NCI-H526 (cell line): ENCODE data around the gene COMMD1.

Experiments used
- DNase-seq, 2 experiments: peaks; one replicate each; lab custom pipeline; 2025; lab: John Stamatoyannopoulos, UW

COMMD1 gene

DNA sequence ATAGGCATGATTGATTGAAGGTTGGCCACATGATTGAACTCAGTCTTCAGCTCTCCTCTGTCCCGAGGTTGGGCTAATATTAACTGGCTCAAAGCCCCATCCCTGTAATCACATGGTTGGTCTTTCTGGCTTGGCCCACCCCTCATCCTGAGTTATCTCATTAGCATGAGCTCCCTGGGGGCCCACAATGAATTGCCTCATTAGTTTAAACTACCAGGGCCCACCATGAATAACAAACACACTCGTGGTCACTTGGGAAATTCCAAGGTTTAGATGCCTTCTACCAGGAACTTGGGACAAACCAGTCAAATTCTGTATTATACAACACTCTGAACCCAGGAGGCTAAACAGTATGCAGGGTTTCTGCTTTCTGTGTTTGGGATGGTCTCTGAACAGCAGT, 168.8 kb downstream of the COMMD1 start:
- no peak for DNase-seq

DNA sequence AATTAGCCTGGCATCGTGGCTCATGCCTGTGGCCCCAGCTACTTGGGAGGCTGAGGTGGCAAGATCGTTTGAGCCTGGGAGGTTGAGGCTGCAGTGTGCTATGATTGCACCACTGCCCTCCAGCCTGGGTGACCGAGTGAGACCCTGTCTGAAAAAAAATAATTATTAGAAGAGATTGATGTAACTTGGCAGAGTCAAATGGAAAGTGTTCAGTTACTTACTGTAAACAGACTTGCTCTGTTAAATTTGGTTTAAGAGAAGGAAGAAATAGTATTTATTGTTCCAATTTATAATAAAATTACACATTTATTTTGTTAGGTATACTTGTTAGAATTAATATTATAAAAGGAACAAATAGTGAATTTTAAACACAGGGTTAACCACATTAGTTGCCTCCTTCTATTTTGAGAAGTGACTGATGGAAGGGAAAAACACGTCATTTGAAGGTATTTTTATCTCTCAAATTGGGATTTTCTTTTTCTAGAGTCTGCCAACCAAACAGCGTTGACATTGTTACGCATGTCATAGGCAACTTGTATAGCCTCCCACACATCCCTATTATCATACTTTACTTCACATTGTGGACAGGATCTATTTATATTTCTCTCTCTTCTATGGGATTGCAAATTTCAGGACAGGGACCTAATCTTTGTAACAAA, 171.6 kb downstream of the COMMD1 start:
- no peak for DNase-seq

DNA sequence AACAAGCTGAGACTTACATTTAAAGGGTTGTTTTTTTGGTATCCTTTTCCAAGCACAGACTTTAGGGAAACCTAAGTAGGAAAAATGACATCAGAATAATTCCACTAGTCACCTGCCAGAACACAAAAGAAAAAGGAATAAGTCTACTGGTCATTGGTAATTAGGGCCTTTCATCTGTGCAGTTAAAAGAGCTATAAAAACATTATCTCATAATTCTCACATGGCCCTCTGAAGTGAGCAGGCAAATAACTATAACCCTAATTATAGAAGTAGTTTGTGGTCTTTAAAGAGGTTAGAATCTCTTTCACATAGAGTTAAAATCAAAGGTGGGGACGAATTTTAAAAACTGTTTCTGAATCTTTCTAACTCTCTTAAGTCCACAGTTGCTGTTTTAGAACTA, 179.3 kb downstream of the COMMD1 start:
- no peak for DNase-seq

DNA sequence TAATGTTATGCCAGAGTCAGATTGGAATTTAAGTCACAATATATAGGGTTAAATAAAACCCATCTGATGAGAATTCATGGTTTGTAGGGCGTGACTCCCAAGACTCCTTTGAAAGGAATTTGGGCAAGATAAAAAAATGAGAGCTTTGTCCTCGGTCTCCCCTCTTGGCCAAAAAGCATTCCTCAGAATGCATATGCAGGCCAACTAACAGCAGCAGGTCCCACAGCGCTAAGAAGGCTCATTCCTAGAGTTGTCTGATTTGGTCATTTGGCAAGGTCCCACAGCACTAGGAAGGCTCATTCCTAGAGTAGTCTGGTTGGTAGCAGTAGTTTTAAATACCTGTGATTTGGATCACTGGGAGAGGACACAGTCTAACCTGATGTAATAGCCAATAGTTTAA, 184.2 kb downstream of the COMMD1 start:
- no peak for DNase-seq

DNA sequence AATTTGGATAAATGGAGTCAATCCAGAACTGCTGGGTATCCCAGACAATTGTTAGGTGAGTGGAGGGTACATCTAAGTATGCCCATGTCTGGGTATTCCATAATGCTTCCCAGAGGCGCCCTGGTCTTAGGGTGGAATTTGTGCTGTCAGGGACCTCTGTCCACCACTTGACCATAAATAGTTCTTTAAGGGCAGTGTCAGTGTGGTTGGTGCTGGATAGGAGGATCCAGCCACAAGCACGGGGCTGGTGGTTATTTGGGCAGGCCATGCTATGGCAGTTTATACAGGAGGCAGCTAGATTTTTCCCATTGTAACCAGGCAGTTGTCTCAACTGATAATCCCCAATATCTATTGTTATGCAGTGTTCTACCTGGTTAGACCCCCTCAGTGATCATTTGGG, 186.0 kb downstream of the COMMD1 start:
- no peak for DNase-seq

DNA sequence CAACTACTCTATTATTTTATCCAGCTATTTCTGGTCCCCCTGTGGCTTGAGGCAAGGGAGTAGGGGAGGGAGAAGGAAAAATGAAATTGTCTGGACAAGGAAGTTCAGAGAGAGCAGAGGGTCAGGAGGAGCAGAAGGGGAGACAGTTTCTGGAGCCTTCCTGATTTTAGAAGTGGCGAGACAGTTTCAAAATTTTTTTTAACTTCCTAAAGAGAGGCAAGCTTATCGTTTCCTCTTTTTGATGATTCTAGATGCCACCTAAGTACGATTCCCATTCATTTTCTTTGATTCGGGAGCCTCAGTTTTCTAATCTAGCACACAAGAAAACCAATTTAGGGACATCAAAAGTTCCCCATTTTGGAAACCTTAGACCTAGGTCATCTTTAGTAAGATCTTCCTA, 193.6 kb downstream of the COMMD1 start:
- DNase-seq, result no peak

DNA sequence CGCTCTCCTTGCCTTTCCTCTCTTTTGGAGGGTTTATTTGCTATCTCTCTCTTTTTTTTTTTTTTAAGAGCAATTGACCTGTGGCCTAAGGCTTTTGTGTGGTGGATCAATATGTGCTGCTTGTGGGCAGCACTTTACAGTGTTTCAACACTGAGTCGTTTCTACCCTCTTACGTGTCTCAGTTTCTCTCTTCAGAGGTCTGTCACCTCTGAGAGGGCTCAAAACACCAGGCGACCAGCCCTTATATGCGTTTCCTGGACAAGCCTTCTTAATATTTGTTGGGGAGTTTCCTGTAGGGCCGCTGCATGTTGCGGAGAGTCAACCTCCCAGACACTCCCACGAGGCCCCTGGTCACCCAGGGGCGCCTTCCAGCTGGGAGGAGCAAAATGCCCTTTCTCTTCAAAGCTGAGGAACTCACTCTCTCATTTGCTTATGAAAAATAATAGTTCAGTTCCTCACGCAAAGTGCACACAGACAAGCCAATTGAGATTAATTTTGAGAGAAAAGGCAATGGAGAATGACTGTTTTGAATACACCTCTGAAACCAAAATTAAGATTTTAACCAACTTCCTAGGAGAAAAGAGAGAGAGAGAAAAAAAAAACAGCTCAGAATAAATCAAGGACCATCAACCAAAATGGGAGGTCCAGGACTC, 194.2 kb downstream of the COMMD1 start:
- no peak for DNase-seq

DNA sequence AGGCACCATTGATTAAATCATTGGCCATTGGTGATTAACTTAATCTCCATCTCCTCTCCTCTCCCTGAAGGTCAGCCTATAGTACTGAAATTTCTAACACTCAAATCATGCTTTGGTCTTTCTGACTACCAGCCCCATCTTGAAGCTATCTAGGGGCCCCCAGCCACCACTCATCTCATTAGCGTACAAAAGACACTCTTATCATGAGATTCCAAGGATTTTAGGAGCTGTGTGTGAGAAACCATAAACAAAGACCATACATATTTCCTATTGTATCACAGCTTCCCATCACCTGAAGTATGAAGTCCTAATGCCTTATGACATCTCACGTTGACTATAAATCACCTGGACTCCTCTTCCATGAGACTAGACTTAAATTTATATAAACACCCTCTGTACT, 196.4 kb downstream of the COMMD1 start:
- no peak for DNase-seq

DNA sequence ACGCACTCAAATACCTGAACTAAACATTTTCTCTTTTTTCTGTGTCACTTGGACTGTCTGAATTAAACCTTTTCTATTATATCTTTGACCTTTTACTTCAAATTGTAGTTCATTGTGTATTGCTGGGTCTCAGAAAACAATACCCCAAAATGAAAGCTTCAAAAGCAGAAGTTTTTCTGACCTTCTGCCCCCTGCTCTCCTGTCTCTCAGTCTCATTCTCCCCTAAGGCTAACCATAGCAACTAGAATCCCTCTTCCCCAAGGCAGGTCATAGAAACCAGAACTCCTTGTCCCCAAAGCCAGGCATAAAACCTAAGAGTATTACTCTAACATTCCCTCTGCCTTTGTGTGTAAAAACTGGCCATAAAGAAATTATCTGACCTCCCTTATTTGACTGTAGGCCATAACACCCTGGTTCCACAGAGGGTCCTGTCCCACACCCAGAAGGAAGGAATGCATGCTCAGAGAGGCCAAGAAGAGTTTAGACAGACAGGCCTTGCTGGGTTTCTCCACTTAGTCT, 197.0 kb downstream of the COMMD1 start:
- DNase-seq, result no peak

DNA sequence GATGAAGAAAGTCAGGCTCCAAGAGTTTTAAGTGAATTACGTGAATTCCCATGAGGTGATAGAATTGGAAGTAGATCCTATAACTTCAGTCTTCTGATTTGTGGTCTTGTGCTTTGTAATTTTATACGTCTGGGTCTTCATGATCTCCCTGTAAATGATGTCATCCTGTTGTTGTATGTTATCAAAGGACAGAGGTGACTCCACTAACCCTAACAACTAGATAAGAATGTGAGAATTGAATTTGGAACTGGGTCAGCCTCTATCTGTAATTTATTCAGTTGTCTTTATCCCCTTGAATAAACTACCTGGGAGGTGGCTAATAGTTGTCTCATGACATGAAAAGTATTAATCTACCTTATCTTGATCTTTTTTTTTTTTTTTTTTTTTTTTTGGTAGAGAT, 204.1 kb downstream of the COMMD1 start:
- DNase-seq, result no peak

DNA sequence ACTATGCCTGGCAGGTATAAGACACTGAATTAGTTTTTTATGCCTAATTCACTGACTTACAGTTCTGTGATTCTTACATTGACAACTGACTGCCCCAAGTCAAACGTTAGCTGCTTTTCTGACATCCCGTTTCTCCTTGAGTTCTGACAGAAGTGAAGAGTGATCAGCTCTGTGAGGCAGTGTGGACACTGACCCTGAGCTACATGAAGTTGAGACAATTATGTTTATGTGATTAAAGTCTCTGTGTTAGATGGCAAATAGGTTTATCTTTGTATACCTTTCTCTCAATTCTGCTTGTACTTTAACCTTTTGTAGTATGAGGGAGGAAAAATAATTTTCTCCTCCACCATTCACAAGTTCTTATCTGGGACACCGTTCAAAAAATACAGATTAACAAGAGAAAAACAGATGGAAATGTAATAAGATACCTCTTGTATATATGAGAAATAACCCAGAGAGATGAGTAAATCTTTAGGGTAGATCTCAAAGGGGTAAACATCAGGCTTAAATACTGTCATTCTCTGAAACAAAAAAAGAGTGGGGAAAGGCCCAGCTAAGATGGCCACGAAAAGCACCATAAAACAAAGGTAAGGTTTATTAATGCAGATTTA, 205.0 kb downstream of the COMMD1 start:
- DNase-seq, result no peak

DNA sequence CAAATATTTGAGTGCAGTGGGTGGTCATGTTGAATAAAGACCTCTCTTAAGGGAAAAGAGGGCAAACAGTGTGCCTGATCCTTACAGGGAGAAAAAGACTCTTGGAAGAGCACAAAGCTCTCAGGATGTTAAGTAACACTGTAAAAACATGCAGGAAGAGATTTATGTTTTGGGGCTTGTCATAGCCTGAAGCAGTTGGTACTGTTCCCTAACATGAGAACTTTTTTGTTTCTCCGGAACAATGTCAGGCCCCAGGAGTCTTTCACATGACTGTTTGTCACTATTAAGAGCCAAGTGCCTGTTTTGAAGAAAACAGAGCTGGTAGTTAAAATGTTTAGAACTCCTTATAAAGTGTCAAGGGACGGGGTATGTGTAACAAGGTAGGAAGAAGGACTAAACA, 206.7 kb downstream of the COMMD1 start:
- no peak for DNase-seq

DNA sequence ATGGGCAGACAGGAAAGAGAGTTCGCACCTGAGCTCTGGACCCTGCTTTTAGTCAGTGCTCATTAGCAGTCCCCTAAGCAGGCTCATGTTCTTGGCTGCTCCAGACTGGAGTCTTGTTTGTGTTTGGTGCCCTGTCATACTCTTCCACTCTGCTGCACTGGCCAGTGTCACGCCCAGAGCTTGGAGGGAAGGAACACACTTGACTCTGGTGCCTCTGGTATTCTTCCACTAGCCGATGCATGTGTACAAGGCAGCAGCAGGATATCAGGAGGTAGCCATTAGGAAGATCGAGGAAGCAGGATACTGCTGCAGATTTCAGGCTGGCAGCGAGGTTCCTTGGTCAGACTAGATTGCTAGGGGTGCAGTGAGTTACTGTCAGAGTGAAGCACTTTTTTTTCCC, 209.1 kb downstream of the COMMD1 start:
- peak; percentile 77 to 83 for DNase-seq

DNA sequence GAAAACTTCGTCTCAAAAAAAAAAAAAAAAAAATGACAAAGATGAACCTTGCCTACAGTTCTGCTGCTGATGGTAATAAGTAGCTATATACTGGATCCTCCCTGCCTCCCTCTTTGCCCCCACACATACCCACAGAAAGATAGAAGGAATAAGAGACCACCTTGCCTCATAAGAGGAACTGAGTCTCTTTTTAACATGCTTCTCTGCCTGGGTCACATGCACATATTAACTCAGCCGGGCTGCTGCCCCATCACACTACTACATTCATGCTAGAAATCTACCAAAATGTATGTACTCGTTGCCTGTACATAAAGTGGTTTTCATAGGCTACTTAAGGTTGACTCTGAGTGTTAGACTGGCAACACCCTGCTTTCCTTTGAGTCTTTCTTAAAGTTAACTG, 211.5 kb downstream of the COMMD1 start:
- DNase-seq, result no peak

DNA sequence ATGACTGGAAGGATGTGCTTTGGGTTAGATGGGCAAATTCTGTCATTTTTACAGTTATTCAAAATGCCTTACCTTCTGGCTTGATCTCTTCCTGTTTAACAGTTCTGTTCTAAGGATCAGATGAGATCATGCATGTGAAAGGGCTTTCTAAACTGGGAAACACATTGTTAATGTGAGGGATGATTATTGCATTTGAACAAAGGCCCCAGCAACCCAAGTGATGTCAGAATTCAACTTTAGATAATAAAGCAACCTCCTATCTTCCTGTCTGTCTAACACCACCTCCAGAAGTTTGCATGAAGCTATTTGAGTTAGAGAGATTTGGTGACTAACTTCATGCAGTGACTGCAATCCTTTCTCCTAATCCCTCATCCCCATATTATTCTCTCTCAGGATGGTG, 212.7 kb downstream of the COMMD1 start:
- DNase-seq, result no peak

DNA sequence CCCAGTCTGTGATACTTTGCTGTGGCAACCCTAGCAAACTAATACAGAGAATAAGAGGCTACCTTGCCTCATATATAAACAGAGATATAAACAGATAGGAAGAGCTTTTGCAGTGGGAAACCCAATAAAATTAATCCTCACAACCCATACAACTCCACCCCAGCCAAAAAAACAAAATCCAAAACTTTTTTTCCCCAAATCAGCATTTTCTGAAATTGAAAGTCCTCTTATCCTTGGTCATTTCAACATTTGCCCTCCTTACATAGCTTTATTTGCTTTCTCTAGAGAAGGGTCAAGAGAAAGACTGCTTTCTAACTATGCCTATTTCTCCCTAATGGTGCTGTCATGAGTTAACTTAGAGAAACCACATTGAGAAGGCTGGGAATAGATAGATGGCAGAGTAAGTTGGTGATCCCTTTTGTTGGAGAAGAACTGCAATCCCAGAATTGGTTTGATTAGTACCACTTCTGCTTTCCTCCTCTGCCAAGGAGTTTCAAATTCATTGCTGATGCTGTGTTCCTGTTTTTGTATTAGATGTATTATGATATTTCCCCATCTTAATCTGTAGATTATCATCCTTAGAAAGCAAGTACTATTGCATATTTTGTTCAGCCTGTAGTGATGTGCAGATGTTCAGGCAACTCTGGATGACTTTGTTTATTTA, 214.0 kb downstream of the COMMD1 start:
- DNase-seq, result no peak

DNA sequence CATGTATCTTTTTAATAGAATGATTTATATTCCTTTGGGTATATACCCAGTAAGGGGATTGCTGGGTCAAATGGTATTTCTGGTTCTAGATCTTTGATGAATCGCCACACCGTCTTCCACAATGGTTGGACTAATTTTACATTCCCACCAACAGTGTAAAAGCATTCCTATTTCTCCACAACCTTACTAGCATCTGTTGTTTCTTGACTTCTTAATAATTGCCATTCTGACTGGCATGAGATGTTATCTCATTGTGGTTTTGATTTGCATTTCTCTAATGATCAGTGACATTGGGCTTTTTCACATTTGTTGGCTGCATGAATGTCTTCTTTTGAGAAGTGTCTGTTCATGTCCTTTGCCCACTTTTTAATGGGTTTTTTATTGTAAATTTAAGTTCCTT, 220.8 kb downstream of the COMMD1 start:
- peak; percentile 27 to 40 for DNase-seq

DNA sequence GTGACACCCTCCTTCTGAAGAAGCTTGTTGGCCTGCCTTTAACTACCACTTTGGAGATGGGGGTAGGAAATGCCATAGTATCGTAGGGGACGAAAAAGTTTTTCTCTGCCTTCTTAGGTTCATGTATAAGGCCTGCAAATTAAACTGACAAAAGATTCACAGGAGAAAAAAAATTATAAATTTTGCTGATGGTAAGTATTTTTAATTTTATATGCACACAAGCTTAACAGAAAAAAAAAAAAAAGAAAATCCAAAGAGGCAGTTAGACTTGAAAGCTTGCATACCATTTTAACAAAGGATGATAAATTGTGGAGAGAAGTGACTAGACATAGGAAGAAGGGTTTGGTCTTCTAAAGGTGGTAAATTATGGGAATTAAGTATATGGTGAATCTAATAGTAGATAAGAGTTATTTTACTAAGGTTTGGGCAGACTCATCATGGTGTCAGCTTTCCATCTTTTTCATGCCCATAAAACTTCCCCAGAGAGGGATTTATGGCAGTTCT, 227.9 kb downstream of the COMMD1 start:
- no peak for DNase-seq

DNA sequence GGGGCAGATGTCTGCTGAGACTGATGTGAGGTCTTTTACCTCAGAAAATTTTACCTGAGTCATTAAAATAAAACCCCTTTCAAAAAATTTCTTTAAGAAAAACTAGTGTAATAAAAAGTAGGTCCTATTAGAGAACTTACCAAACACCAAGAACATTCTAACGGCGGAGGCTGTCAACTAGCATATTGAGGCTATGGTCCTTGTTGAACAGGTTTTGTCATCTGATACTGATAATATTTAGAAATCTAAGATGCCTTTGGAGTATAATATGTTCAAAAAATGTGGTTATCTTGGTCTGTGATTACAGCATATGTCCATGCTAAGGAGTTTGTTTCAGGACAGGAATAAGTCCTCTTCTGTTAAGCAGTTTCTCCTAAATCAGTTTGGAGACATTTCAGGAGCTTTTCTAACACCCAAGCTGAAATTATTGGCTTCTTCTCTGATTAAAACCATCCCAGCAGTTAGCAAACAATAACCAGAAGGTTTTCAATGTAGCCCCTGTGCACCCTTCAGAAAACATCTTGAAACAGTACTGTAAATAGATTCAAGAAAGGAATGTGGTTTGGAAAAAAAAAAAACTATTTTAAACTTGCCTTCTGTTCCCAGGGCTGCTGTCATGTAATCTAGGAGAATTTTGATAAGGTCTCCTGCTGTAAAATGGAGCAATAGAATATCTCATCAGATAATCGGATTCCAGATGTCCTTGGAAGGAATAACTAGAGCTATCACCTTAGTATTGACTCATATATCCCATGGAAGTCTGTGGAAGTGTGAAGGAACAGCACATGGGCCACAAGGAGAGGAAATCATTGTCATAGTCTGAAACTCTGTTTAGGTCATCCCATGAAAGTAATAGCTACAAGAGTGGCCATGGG, 231.7 kb downstream of the COMMD1 start:
- DNase-seq, result no peak

DNA sequence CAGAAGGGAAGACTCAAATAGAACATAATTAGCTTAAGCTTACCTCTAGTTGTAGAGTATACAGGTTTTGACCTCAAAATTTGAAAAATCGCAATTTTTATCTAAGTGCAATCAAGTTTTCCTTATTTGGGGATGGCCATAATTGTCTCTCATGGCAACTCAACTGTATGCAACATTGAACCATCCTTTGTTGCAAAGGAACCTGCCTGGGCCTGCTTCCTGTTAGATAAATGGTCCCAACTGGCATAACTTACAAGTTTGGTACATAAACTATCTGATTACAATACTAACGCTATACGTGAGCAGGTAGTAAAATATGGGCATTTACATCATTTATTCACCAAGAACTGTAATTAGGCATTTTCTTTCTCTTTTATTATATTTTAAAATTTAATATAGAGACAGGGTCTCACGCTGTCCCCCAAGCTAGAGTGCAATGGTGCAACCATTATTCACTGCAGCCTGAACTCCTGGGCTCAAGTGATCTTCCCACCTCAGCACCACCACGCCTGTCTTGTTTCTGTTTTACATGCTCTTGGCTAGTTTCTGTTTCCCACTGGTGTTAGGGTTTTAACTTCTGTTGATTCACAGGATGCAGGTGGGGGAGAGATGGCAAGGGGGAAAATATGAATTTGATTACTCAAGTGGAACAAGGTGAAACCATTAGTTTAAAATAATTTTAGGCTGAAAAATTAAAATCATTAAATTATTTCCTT, 235.1 kb downstream of the COMMD1 start:
- DNase-seq, result peak in 1 of 2 experiments; percentile 6

DNA sequence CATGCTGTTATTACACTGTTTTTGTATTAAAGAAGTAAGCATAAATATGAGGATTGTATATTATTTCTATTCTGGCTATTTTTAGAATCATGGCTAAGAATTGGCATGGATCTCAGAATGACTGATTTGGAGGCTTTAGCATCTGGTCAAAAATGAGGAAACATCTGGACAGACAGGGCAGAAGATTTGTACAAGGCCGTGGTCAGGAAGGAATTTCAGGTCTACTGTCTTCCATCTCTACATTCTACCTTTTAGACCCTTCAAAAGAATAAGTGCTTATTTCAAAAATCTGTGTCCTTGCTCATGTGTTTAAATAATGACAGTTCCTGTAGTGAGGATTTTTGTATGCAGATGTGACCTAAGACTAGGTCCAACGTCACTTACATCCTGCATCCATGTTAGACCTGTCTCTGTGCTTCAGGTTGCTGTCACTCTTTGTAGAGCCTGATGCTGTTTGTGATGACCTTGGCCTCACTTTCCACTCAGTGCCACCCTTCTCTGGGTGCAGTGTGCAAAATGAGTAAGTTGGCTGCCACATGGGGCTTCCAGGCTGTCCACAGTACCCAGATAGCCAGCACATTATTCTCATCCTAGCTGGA, 235.8 kb downstream of the COMMD1 start:
- no peak for DNase-seq
